ENCODE data around the gene PPCS.
"Not testable (repeated sequence)": the region's sequence is repeated elsewhere in the genome, so short reads cannot be mapped to it uniquely, and the experiment has no call there.

The PPCS gene

GRCh38 chr1:42482635-42483153 is 26.4 kb downstream of the PPCS start:
- H3K18ac ChIP-seq (ENCODE audit: low read length) = no peak overlapping the region
- H3K4me3 ChIP-seq (ENCODE audit: low read length) = no peak overlapping the region
- no peak overlapping the region for H2AK5ac ChIP-seq (ENCODE audit: low read length)
- H3K79me2 ChIP-seq (ENCODE audit: control insufficient read depth, insufficient read depth, low read length) = no peaks in the 10 kb centered on the region
- H3K56ac ChIP-seq (ENCODE audit: low read length) = no peak overlapping the region
- H3K36me3 ChIP-seq (ENCODE audit: control insufficient read depth, insufficient read depth, low read length) = no peaks in the 10 kb centered on the region
- H3K4me2 ChIP-seq (ENCODE audit: low read length) = no peak overlapping the region
- H3K27ac ChIP-seq (ENCODE audit: low read depth, low read length) = no peak overlapping the region
- H3K4me1 ChIP-seq (ENCODE audit: control insufficient read depth, low read depth, low read length) = no peaks in the 10 kb centered on the region
- WGBS (ENCODE audit: extremely low coverage, insufficient coverage, low lambda C conversion rate) = no CpG with 5 or more reads among the region's 2 CpGs
- H4K8ac ChIP-seq (ENCODE audit: low read depth, low read length) = no peak overlapping the region
- DNase-seq = no peak
- no peaks in the 10 kb centered on the region for H3K79me1 ChIP-seq (ENCODE audit: low read length)
- H2BK15ac ChIP-seq (replicated peaks; ENCODE audit: low read depth) = no peak overlapping the region
- no peak overlapping the region for H3K4ac ChIP-seq (ENCODE audit: low read depth, low read length)
- H3K9ac ChIP-seq (ENCODE audit: low read length) = no peak overlapping the region
- H2BK5ac ChIP-seq (ENCODE audit: low read length) = no peak overlapping the region
- no peak overlapping the region for H3K23ac ChIP-seq (ENCODE audit: low read length)
- H2BK120ac ChIP-seq (ENCODE audit: low read depth, low read length) = no peak overlapping the region
- H3K27me3 ChIP-seq (ENCODE audit: insufficient read depth, low read length, poor library complexity) = no peaks in the 10 kb centered on the region
- H4K5ac ChIP-seq (ENCODE audit: low read length) = no peak overlapping the region

- peak; percentile 31 for DNase-seq
- H3K4me2 ChIP-seq (ENCODE audit: low read length) = no peak overlapping the region
- no peaks in the 10 kb centered on the region for H3K36me3 ChIP-seq (ENCODE audit: control insufficient read depth, insufficient read depth, low read length)
- H3K79me1 ChIP-seq (ENCODE audit: low read length) = no peaks in the 10 kb centered on the region
- no peak overlapping the region for H3K18ac ChIP-seq (ENCODE audit: low read length)
- no peak overlapping the region for H3K56ac ChIP-seq (ENCODE audit: low read length)
- H2AK5ac ChIP-seq (ENCODE audit: low read length) = no peak overlapping the region
- H3K27me3 ChIP-seq (ENCODE audit: insufficient read depth, low read length, poor library complexity) = no peaks in the 10 kb centered on the region
- no peaks in the 10 kb centered on the region for H3K79me2 ChIP-seq (ENCODE audit: control insufficient read depth, insufficient read depth, low read length)
- H2BK120ac ChIP-seq (ENCODE audit: low read depth, low read length) = no peak overlapping the region
- no CpG with 5 or more reads among the region's 2 CpGs for WGBS (ENCODE audit: extremely low coverage, insufficient coverage, low lambda C conversion rate)
- H2BK15ac ChIP-seq (replicated peaks; ENCODE audit: low read depth) = no peak overlapping the region
- H3K4me1 ChIP-seq (ENCODE audit: control insufficient read depth, low read depth, low read length) = no peaks in the 10 kb centered on the region
- H3K9ac ChIP-seq (ENCODE audit: low read length) = no peak overlapping the region
- no peak overlapping the region for H3K4me3 ChIP-seq (ENCODE audit: low read length)
- no peak overlapping the region for H2BK5ac ChIP-seq (ENCODE audit: low read length)
- H3K23ac ChIP-seq (ENCODE audit: low read length) = no peak overlapping the region
- no peak overlapping the region for H4K5ac ChIP-seq (ENCODE audit: low read length)
- H4K8ac ChIP-seq (ENCODE audit: low read depth, low read length) = no peak overlapping the region
- no peak overlapping the region for H3K4ac ChIP-seq (ENCODE audit: low read depth, low read length)
- H3K27ac ChIP-seq (ENCODE audit: low read depth, low read length) = no peak overlapping the region
Measured at GRCh38 chr1:42484382-42484781, 28.0 kb downstream of the PPCS start.

- Histone ChIP-seq H2AK5ac (ENCODE audit: low read length) (no peak overlapping the region), H2BK120ac (ENCODE audit: low read depth, low read length) (no peak overlapping the region), H3K36me3 (ENCODE audit: control insufficient read depth, insufficient read depth, low read length) (no peaks in the 10 kb centered on the region), H3K27me3 (ENCODE audit: insufficient read depth, low read length, poor library complexity) (no peaks in the 10 kb centered on the region), H3K4ac (ENCODE audit: low read depth, low read length) (no peak overlapping the region), H3K9ac (ENCODE audit: low read length) (no peak overlapping the region), H3K4me2 (ENCODE audit: low read length) (no peak overlapping the region), H2BK5ac (ENCODE audit: low read length) (no peak overlapping the region), H2BK15ac (replicated peaks; ENCODE audit: low read depth) (no peak overlapping the region), H4K8ac (ENCODE audit: low read depth, low read length) (no peak overlapping the region), H3K27ac (ENCODE audit: low read depth, low read length) (no peak overlapping the region), H3K56ac (ENCODE audit: low read length) (no peak overlapping the region), H4K5ac (ENCODE audit: low read length) (no peak overlapping the region), H3K4me1 (ENCODE audit: control insufficient read depth, low read depth, low read length) (no peaks in the 10 kb centered on the region), H3K79me1 (ENCODE audit: low read length) (no peaks in the 10 kb centered on the region), H3K18ac (ENCODE audit: low read length) (no peak overlapping the region), H3K79me2 (ENCODE audit: control insufficient read depth, insufficient read depth, low read length) (no peaks in the 10 kb centered on the region), H3K23ac (ENCODE audit: low read length) (no peak overlapping the region), H3K4me3 (ENCODE audit: low read length) (no peak overlapping the region)
- WGBS (ENCODE audit: extremely low coverage, insufficient coverage, low lambda C conversion rate) = no CpG with 5 or more reads among the region's 3 CpGs
- DNase-seq = no peak
Measured at GRCh38 chr1:42490237-42490636, 33.9 kb downstream of the PPCS start.

GRCh38 chr1:42502031-42502430 is 45.7 kb downstream of the PPCS start:
- H3K4me2 ChIP-seq (ENCODE audit: low read length); H4K5ac ChIP-seq (ENCODE audit: low read length); H3K9ac ChIP-seq (ENCODE audit: low read length); H3K4ac ChIP-seq (ENCODE audit: low read depth, low read length); H3K27ac ChIP-seq (ENCODE audit: low read depth, low read length); H3K36me3 ChIP-seq (ENCODE audit: control insufficient read depth, insufficient read depth, low read length); H3K23ac ChIP-seq (ENCODE audit: low read length); DNase-seq; H2AK5ac ChIP-seq (ENCODE audit: low read length); H3K27me3 ChIP-seq (ENCODE audit: insufficient read depth, low read length, poor library complexity); H3K4me1 ChIP-seq (ENCODE audit: control insufficient read depth, low read depth, low read length); H2BK5ac ChIP-seq (ENCODE audit: low read length); H3K56ac ChIP-seq (ENCODE audit: low read length); H3K18ac ChIP-seq (ENCODE audit: low read length); H2BK15ac ChIP-seq (replicated peaks; ENCODE audit: low read depth); H4K8ac ChIP-seq (ENCODE audit: low read depth, low read length); H3K79me2 ChIP-seq (ENCODE audit: control insufficient read depth, insufficient read depth, low read length); H3K4me3 ChIP-seq (ENCODE audit: low read length); H2BK120ac ChIP-seq (ENCODE audit: low read depth, low read length); H3K79me1 ChIP-seq (ENCODE audit: low read length): not testable (repeated sequence)
- no CpG with 5 or more reads among the region's 11 CpGs for WGBS (ENCODE audit: extremely low coverage, insufficient coverage, low lambda C conversion rate)

- H3K4me2 ChIP-seq (ENCODE audit: low read length) = no peak overlapping the region
Measured at GRCh38 chr1:42504535-42505128, 48.3 kb downstream of the PPCS start.

GRCh38 chr1:42506576-42506975 is 50.2 kb downstream of the PPCS start:
- Histone ChIP-seq H2AK5ac (ENCODE audit: low read length) (no peak overlapping the region), H2BK15ac (replicated peaks; ENCODE audit: low read depth) (no peak overlapping the region), H3K79me1 (ENCODE audit: low read length) (no peaks in the 10 kb centered on the region), H2BK5ac (ENCODE audit: low read length) (no peak overlapping the region), H4K8ac (ENCODE audit: low read depth, low read length) (no peak overlapping the region), H3K9ac (ENCODE audit: low read length) (no peak overlapping the region), H3K4me1 (ENCODE audit: control insufficient read depth, low read depth, low read length) (no peaks in the 10 kb centered on the region), H3K56ac (ENCODE audit: low read length) (no peak overlapping the region), H3K4me2 (ENCODE audit: low read length) (no peak overlapping the region), H3K27me3 (ENCODE audit: insufficient read depth, low read length, poor library complexity) (no peaks in the 10 kb centered on the region), H3K36me3 (ENCODE audit: control insufficient read depth, insufficient read depth, low read length) (no peaks in the 10 kb centered on the region), H3K27ac (ENCODE audit: low read depth, low read length) (no peak overlapping the region), H3K4me3 (ENCODE audit: low read length) (no peak overlapping the region), H4K5ac (ENCODE audit: low read length) (no peak overlapping the region), H3K4ac (ENCODE audit: low read depth, low read length) (no peak overlapping the region), H3K79me2 (ENCODE audit: control insufficient read depth, insufficient read depth, low read length) (no peaks in the 10 kb centered on the region), H3K18ac (ENCODE audit: low read length) (no peak overlapping the region), H2BK120ac (ENCODE audit: low read depth, low read length) (no peak overlapping the region), H3K23ac (ENCODE audit: low read length) (no peak overlapping the region)
- DNase-seq = no peak
- no CpG with 5 or more reads among the region's 1 CpG for WGBS (ENCODE audit: extremely low coverage, insufficient coverage, low lambda C conversion rate)

More at GRCh38 chr1:42504535-42505128, 48.3 kb downstream of the PPCS start:
- Histone ChIP-seq H3K36me3 (ENCODE audit: control insufficient read depth, insufficient read depth, low read length) (no peaks in the 10 kb centered on the region), H3K23ac (ENCODE audit: low read length) (no peak overlapping the region), H3K4ac (ENCODE audit: low read depth, low read length) (no peak overlapping the region), H2BK15ac (replicated peaks; ENCODE audit: low read depth) (no peak overlapping the region), H3K56ac (ENCODE audit: low read length) (no peak overlapping the region), H3K79me2 (ENCODE audit: control insufficient read depth, insufficient read depth, low read length) (no peaks in the 10 kb centered on the region), H4K8ac (ENCODE audit: low read depth, low read length) (no peak overlapping the region), H2AK5ac (ENCODE audit: low read length) (no peak overlapping the region), H2BK5ac (ENCODE audit: low read length) (no peak overlapping the region), H3K27me3 (ENCODE audit: insufficient read depth, low read length, poor library complexity) (no peaks in the 10 kb centered on the region), H2BK120ac (ENCODE audit: low read depth, low read length) (no peak overlapping the region), H3K18ac (ENCODE audit: low read length) (no peak overlapping the region), H3K27ac (ENCODE audit: low read depth, low read length) (no peak overlapping the region), H4K5ac (ENCODE audit: low read length) (no peak overlapping the region), H3K79me1 (ENCODE audit: low read length) (no peaks in the 10 kb centered on the region), H3K4me3 (ENCODE audit: low read length) (no peak overlapping the region), H3K4me1 (ENCODE audit: control insufficient read depth, low read depth, low read length) (no peaks in the 10 kb centered on the region), H3K9ac (ENCODE audit: low read length) (no peak overlapping the region)
- no CpG with 5 or more reads among the region's 2 CpGs for WGBS (ENCODE audit: extremely low coverage, insufficient coverage, low lambda C conversion rate)
- DNase-seq = peak; percentile 33

Data from mesendoderm (in vitro differentiated cells).